ENCODE data around the gene CD164L2.
A peak's percentile ranks its signal among the peaks of the same experiment; 100 is the strongest.
"Not testable (repeated sequence)": the region's sequence is repeated elsewhere in the genome, so short reads cannot be mapped to it uniquely, and the experiment has no call there.

Gene CD164L2

GRCh38 chr1:27384797-27385196 lies 1.7 kb upstream of the CD164L2 start:
- DNase-seq (ENCODE audit: low read depth in 2 of 2): not testable (repeated sequence)

GRCh38 chr1:27383661-27384060 lies 528 bp upstream of the CD164L2 start:
- DNase-seq (ENCODE audit: low read depth in 2 of 2): no peak

DNA sequence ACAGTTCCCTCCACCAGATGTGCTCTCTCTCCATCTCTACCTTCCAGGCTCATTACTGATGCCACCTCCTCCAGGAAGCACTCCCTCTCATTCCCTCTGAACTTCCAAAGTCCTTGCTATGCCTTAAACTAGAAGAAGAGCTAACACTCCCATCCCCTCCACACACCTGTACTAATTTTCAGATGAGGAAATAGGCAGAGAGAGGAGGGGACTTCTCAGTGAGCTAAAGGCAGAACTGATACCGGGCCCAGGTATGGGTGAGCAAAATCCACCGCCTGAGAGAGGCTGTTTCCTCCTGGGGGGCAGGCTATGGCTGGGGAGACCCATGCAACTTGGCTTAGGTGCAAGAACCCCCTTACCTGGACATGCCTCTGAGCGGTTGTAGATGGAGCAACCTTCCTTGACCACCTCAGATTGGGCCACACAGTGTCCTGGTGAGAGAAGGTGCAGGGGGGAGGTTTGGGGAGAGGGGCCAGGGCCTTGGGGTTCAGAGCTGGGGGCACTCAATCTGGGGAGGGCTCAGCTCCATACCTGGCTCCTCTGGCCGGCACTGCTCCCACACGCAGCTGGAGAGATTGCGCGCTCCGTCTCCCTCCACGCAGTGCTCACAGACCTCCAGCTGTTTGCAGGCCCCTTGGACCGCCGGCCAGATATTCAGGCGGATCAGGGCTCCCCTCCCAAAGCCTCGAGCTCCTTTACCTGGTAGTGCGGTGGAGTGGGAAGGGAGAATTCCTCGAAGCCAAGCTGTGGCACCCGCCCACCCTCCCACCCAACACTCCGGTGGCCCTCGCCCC lies 967 bp downstream of the CD164L2 start:
- no peak for DNase-seq (ENCODE audit: low read depth in 2 of 2)

DNA sequence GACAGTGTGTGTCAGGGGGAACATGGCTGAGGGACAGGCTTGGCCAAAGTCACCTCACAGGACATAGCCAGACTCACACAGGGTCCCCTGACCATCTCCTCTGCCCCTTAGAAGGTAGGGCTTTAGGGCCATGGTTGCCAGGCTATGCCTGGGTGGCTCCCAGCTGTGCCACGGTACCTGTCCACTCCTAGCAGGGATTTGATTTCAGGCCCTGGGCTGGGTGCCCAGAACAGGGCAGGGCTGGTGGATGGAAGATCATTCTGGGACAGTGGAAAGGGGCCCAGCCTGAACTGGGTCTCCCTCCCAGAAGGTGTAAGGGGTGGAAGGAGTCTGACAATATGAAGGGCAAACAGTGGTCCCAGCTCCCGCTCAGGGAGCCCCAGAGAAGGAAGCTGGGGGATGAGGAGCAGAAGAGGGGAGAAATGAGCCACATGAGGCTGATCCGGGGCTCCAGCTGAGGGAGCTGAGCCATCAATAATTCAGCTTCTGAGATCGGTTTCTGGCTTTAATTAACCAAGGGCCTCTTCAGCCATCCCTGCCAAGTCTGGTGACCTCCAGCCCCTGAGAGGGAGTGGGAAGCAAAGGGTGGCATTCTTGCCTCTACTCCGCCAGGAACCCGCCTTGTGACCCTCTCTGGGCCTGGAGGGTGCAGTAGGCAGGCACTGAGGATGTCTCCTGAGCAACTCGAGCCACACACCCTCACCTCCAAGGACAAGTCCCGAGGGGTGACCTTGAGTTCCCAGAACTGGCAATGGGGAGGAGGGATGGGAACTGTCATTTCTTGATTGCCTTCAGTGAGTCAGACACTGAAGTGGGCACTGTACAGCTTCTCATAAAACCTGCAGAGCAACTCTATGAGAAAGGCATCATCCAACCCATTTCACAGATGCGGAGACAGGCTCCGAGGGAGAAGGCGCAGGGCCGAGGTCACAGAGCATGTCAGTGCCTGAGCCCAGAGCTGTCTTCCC lies 2.1 kb downstream of the CD164L2 start:
- no peak for DNase-seq (ENCODE audit: low read depth in 2 of 2)

DNA sequence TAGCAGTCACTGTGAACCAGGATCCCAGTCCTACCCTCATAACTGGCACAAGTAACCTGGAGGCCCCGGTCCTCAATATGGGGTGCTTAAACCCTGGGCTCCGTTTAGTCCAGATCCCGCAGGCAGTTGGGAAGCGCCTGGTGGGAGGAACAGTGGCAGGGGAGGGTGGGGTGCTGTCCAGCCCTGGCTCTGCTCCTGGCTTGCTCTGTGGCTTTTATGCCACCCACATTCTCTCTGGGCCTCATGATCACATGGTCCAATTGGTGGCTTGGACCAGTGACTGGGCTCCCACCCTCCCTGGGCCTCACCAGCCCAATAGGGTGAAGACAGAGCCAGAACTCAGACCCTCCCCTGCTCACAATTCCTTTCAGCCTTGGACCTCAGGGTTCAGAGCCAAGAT lies 2.9 kb downstream of the CD164L2 start:
- DNase-seq (ENCODE audit: low read depth in 2 of 2): no peak

DNA sequence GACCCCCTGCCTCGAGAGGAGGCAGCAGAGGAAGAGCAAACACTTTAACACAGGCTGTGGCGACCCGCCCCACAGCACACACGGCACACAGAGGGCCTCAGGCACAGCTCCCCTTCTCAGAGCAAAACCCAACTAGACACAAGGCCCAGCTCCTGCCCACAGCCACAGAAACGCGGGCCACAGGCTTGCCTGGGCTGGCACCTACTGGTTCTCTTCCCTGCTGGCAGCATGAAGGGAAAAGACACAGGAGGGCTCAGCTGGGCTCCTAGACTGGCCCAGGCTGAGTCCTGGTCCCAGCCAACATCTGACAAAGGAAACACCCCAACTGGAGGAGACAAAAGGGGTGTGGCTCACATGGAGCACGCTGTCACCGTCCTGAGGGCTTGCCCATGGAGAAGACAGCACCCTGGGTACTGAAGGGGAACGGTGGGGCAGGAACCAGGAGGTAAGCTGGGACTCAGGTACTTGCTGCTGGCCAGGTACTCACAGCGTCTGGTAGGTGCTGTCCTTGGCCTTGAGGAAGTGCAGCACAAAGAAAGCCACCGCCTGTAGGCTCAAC lies 3.5 kb downstream of the CD164L2 start:
- no peak for DNase-seq (ENCODE audit: low read depth in 2 of 2)

- no peak for DNase-seq (ENCODE audit: low read depth in 2 of 2)
These were observed 5.2 kb downstream of the CD164L2 start for GRCh38 chr1:27377760-27378495.

DNA sequence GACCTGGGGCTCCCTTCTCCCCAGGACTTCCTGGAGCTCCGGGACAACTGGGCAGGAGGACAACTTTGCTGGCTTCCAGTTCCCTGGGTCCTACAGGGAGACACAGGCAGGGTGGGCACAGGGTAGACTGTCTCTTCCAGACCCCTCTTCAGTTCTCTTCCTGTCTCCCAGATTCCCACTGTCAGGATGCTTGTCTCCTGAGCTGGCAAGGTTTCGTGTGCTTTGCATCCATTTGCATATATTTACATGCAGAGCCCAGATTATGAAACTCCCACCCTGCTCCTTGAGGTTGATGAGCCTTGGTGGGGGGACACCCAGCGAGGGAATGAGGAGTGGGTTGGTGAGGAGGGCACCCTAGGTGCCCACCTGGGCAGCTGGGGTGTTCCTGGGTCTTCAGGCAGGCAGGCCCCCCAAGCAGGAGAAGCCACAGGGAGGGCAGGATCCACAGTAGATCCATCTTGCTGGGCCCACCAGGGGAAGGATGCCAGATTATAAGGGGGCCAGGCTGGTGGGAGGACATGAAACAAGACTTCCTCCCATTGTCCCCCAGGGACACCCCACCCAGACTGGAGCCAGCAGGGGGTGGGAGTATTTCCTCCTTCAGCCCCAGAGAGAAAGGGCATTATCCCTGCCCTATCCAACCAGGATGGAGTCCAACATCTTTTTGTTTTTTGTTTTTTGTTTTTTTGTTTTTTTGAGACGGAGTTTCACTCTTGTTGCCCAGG lies 8.6 kb downstream of the CD164L2 start, which contains the start of gene FCN3:
FCN3 (minus strand) TSS at position 463 of the 725 bp plus-strand sequence; CDS start at position 457, 6 bp downstream.
- no peak for DNase-seq (ENCODE audit: low read depth in 2 of 2)

DNA sequence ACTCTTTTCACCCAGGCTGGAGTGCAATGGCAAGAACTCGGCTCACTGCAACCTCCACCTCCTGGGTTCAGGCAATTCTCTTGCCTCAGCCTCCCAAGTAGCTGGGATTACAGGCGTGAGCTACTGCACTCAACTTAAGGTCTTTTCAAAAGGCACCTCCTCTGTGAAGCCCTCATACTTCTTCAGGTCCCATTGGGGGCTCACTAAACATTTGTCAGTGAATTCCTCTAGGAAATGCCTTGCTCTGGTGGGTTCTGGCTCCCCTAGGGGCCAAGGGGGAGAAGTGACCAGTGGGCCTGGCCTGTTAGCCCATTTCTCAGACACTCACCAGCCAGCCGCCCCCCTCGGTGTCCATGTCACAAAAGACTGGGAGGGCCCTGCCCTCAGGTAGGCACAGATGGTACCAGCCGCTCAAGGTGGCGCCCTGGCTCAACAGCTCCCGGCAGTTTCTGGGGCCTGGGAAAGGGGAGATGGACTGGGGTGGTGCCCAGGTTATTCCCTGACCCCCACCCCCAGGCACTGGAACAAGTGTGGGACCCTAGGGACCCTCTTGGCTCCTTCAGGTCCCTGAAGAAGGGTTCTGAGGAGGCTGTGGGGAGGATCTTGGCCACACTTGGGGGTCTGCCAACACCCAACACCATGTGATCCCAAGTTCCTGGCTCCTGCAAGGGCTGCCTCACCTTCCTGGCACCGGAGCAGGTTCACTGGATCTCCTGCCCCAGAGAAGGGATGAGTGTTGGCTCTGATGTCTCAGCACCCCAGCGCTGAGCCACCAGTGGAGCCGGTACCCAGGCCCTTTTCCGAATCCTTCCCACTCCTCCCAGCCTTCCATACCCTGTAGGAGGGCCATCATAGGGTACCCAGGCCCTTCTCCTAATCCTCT lies 10.1 kb downstream of the CD164L2 start:
- DNase-seq (ENCODE audit: low read depth in 2 of 2): no peak

DNA sequence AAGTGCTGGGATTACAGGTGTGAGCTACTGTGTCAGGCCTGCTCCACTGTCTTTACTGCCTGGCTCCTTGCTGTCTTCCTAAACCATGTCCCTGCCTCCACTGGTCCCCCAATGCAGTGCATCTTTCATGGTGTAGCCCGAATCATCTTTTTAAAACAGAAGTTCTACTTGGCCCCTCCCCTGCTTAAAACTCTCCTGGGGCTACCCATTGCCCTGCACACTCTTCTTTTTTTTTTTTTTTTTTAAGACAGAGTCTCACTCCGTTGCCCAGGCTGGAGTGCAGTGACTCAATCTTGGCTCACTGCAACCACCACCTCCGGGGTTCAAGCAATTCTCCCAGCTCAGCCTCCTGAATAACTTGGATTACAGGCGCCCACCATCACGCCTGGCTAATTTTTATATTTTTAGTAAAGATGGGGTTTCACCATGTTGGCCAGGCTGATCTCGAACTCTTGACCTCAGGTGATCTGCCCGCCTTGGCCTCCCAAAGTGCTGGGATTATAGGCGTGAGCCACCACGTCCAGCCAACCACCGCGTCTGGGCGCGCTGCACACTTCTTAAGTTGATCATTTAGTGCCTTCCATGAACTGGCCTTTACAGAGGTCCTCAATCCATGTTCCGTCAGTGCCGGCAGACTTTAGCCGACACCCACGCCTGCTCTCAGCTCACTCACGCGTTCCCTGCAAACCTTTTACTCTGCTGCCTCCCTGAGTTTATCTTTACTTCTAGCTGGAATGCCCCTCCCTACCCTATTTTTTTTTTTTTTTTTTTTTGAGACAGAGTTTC lies 10.9 kb downstream of the CD164L2 start:
- no peak for DNase-seq (ENCODE audit: low read depth in 2 of 2)

DNA sequence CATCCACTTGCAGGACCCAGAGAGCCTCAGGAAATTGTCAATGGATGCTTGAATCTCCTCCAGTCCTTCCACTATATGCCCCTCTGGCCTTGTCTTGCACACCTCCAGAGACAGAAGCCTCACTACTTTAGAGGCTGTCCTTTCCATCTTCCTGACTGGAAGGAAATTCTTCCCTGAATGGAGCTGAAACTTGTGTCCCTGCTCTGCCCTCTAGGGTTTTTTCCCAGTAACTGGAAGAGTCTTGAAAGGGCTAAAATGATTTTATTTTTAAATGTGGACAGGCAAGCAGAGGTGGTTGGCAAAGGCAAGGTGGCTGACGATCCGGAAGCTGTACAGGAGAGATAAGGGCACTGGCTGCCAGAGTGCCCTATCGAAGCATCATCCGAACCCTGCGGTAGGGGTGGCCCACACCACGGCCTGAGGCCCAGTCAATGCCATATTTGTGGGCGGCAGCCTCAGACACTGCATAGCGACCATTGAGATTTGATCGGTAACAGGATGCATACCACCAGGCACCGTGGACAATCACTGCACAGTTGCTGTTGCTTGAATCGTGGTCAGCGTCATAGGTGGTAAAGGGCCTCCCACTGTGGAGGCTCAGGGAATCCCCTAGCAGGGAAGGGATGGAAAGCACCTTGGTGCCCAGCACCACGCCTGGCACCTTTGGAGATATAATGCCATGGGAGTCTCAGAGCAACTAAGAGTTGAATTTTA lies 14.1 kb downstream of the CD164L2 start:
- no peak for DNase-seq (ENCODE audit: low read depth in 2 of 2)

- no peak for DNase-seq (ENCODE audit: low read depth in 2 of 2)
These were observed 15.9 kb downstream of the CD164L2 start for GRCh38 chr1:27367160-27367650.

GRCh38 chr1:27366411-27367159 lies 16.5 kb downstream of the CD164L2 start, which contains the start of gene MAP3K6:
Gene MAP3K6, minus strand, starts transcription at chr1:27366961. Its CDS starts 364 bp downstream, at chr1:27366597.
- DNase-seq (ENCODE audit: low read depth in 2 of 2): peak; percentile 36 to 37

GRCh38 chr1:27366113-27366410 lies 17.1 kb downstream of the CD164L2 start:
- DNase-seq (ENCODE audit: low read depth in 2 of 2): peak; percentile 36 to 43

GRCh38 chr1:27365372-27366112 lies 17.6 kb downstream of the CD164L2 start:
- peak; percentile 71 to 73 for DNase-seq (ENCODE audit: low read depth in 2 of 2)

DNA sequence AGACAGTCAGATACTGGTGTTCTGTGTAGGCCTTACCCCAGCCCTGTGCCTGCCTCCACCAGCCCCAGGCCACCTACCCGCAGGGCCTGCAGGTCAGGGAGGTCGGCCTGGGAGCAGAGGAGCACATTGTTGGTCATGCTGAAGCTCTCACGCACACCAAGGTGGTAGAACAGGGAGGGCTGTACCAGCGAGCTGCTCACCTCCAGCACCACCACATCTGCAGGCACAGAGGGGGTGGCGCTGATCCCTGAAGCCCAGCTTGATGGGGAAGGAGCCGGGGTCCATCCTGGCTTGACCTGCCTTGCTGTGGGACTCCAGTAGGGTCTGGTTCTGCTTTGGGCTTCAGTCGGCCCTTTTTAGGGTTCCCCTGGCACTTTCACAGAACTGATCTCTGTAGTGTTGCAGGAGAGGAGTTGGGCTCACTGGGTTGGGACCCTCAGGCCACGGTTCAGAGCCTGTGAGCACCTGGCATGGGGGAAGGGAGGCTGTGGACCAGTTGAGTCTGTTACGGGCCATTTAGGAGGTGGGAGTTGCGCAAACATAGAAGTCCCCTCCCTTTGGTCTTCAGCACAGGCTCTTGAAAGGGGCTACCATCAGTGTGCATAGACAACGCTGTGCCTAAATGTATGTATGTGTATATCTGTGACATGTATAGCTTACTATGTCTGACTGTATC lies 18.3 kb downstream of the CD164L2 start:
- DNase-seq (ENCODE audit: low read depth in 2 of 2): no peak

Measured in fibroblast of skin of left quadriceps (primary cell).